GM12891 (cell line): ENCODE measurements around the gene IFNA16.
"Not testable (repeated sequence)": the region's sequence is repeated elsewhere in the genome, so short reads cannot be mapped to it uniquely, and the experiment has no call there.

ENCODE experiments used
- POLR2A ChIP-seq: IDR thresholded peaks from 2 replicates; pipeline ENCODE4 v1.6.1; 2011; ENCODE audit warnings: low read depth, low read length, control low read depth
- POLR2AphosphoS5 ChIP-seq: IDR thresholded peaks from 2 replicates; pipeline ENCODE4 v1.6.1; 2011; ENCODE audit warnings: low read depth, low read length, control low read depth
- SPI1 ChIP-seq: IDR thresholded peaks from 2 replicates; pipeline ENCODE4 v1.6.1; 2011; ENCODE audit warnings: low read depth, low read length, control low read depth
- TAF1 ChIP-seq: IDR thresholded peaks from 2 replicates; pipeline ENCODE4 v1.6.1; 2011; ENCODE audit warnings: low read depth, low read length, control low read depth

- not testable (repeated sequence) for TF ChIP-seq POLR2A, TAF1, POLR2AphosphoS5, SPI1
Observed at GRCh38 chr9:21217211-21217610, at the start of gene IFNA16.
